DMS153 (cell line): ENCODE measurements around the gene NF2.

Experiments used
- DNase-seq: peaks from one replicate; lab custom pipeline; 2025; lab: John Stamatoyannopoulos, UW

Gene NF2

GRCh38 chr22:29720811-29721323 lies 117.4 kb downstream of the NF2 start:
- no peak for DNase-seq

- no peak for DNase-seq
Observed at GRCh38 chr22:29722151-29722550, 118.7 kb downstream of the NF2 start.

- DNase-seq, result no peak
Observed at GRCh38 chr22:29722587-29722986, 119.2 kb downstream of the NF2 start.

GRCh38 chr22:29723766-29724165 lies 120.3 kb downstream of the NF2 start:
- no peak for DNase-seq

DNA sequence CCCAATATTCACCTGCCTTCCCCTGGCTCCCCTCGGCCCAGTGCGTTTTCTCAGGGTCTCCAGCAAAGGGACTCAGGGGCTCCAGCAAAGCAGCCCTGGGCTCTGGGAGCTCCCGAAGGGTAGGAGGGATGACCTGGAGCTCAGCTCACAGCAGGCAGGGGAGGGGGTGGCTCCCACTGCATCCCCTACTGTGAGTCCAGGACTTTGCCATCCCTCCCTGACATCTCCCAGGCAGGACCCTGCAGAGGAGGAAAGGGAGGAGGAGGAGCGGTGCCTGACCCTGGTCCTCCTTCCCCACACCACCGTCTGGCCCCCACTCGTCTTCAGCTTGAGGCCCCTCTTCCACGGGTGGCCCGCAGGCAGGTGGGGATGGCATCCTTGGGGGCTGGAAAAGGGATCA lies 121.4 kb downstream of the NF2 start:
- DNase-seq, result no peak

DNA sequence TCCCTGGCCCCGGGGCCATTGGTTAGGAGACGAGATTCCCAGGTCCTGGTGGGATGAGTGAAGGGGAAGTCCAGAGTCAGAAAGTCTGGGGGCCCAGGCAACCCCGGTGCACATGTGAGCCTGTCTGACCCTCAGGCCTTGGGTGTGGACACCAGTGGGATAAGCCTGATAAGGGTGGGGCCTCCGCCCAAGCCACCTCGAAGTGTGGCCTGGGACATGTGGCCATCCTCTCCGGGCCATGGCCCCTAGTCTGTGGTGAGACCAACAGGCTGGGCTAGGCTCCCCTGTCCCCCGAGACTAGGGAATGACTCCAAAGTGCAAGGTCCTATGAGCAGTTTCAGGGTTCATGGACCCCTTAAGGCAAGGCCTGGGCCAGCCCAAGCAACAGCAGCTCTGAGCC lies 122.7 kb downstream of the NF2 start:
- no peak for DNase-seq

GRCh38 chr22:29726512-29727130 lies 123.2 kb downstream of the NF2 start:
- no peak for DNase-seq

- no peak for DNase-seq
Observed at GRCh38 chr22:29727131-29727523, 123.7 kb downstream of the NF2 start.

DNA sequence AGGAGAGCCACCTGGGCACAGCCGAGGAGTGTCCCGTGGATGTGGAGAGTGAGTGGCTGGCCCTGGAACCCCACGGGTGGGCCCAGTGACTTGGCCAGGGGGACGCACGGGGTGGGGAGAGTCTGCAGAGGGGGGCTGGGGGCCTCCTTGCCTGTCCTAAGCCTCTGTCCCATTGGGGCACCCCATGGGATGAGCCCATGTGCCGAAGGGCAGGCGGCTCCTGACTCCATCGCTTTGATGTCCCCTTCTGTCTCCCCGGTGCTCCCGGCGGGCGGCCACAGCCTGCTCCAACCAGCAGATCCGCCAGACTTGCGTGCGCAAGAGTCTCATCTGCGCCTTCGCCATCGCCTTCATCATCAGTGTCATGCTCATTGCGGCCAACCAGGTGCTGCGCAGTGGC lies 125.7 kb downstream of the NF2 start:
- no peak for DNase-seq

- DNase-seq, result no peak
Observed at GRCh38 chr22:29731058-29731850, 127.8 kb downstream of the NF2 start.

DNA sequence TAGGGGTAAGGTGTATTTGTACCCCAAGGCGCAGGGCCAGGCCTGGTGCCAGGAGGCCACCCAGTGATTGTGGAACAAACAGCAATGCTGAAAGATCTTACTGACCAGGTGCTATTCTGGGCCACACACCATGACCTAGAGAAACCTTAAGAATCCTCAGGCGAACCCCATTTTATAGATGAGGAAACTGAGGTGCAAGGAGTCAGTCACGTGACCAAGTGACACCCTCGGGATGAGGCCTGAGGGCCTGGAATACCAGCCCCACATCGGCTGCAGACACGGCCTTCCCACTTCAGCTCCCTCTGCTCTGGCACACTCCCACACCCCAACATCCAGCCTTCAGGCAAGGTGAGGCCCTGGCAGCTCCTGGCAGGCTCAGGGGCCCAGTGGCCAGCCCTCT lies 129.4 kb downstream of the NF2 start:
- no peak for DNase-seq

- peak; percentile 85 for DNase-seq
Observed at GRCh38 chr22:29733362-29734201, 130.1 kb downstream of the NF2 start.

DNA sequence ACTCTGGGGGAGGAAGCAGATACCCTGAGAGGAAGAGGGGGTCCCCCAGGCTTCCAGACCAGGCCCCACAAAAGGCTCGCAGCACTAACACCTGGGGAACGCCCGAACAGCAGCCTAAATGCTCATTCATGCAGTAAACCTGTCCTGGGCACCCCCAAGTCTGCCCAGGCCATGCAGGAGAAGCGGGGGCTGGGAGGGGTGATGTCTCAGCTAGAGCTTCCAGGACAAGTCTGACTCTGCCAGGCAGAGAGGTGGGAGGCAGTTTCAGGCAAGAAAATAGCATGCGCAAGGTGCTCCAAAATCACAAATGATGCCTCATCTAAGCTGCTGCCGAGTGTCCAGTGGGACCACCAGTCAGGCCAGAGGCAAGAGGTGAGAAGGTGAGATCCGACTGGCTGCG lies 131.0 kb downstream of the NF2 start:
- DNase-seq, result no peak

GRCh38 chr22:29734838-29735237 lies 131.4 kb downstream of the NF2 start:
- no peak for DNase-seq

DNA sequence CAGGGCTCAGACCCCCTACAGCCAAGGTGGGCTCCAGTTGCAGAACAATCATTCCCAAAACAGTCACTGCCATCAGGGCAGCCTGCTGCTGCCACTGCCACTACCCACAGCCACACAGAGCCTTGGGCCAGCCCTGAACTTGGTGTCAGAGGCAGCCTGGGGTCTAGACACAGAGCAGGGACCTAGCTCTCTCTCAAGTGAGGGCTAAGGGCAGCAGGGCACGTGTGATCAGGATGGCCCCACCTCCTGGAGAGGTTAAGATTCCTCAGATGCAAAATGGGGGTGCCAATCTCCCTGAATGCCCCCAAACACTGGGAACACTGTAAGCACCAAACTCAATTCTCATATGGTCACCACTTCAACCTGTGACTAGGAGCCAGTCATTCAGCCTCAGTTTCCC lies 132.0 kb downstream of the NF2 start:
- no peak for DNase-seq

GRCh38 chr22:29737251-29738117 lies 134.1 kb downstream of the NF2 start:
- DNase-seq, result no peak

DNA sequence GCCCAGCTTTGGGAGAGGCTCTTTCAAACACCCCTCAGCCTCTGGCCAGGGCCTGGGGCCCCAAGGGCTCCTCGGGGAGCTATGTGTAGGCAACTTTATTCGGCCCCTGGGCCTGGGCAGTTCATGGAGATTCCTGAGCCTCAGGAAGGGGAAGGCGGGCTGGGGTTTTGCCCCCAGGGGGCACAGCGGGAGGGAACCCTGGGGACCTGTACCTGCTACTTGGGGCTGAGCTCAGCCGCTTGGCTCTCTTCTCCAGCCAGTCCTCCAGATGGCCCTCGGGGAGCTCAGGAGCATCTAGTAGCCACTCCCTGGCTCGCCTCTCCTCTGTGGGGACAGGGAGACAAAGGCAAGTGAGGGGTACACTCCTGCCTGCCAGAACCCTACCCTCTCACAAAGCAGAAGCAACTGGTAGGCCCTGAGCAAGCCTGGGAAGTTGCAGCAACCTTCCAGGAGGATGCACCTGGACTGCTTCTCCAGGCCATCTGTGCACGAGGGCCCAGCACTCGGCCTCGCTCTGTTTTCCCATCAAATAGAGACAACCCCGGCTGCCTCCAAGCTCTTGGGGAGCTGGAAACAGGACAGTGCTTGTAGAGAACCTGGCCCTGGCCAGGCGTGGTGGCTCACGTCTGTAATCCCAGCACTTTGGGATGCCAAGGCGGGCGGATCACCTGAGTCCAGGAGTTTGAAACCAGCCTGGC lies 134.8 kb downstream of the NF2 start:
- DNase-seq, result no peak

DNA sequence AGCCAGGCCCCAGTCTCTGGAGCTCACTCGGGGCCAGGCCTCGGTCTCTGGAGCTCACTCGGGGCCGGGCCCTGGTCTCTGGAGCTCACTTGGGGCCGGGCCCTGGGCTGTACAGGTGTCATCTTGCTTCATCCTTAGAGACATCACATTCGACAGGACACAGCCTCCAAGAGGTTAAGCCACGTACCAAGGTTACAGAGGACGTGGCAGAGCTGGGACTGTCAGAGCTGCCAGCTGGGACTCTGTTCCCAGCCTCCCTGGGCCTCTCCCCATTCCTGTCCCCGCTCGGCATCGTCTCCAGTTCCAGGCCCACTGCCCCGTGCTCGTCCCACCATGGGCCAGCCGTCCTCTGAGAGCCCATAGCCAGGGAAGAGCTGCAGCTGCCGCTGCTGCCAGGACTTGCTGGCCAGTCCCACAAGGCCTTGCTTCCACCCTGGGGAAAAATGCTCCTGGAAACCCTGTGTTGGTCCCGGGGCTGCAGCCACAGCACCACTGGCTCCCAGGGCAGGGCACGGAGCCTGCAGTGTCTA lies 136.0 kb downstream of the NF2 start:
- DNase-seq, result no peak

DNA sequence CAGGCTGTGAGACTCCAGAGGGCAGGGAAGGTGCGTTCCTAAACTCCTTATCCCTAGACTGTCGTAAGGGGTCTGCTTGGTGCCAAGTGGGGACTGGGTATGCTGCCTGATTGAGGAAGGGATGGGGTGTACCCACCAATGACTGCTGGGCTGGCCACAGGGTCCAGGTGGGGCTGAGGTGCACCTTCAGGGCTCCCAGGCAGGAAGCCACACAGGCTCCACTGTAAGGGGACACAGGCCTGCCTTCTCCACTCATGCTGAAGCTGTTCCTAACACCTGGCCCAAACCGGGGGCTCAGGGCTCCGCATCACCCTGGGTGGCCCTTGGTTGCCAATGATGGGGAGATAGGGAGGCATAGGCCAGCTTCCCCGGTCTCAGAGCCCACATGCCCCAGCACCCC lies 136.8 kb downstream of the NF2 start:
- no peak for DNase-seq

- DNase-seq, result no peak
Observed at GRCh38 chr22:29741926-29742325, 138.5 kb downstream of the NF2 start.

DNA sequence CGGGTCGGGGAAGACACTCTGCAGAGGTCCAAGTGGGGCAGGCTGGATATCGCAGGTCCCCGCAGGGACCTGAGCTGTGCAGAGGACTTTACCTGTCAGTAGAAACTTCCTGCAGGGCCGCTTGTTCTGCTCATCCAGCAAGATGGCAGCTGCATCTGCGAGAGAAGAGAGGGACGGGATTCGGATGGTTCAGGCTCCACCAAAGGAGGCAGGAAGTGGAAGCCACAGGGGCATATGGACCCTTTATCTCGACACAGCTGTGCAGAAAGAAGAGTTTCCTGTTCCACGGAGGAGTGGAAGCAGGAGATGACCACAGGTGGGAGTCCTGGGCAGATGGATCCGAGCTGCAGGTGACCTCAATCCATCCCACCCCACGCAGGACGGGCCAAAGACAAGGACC lies 138.9 kb downstream of the NF2 start:
- DNase-seq, result no peak
